GM18873 (cell line): ENCODE data around the gene WSB2.
"Not testable (repeated sequence)": the region's sequence is repeated elsewhere in the genome, so short reads cannot be mapped to it uniquely, and the experiment has no call there.

Experiments
- ATAC-seq: cut with Tn5 transposase; IDR thresholded peaks from one replicate; pipeline ENCODE4 v1.9.1; 2021; ENCODE audit warnings: mild to moderate bottlenecking, moderate library complexity, moderate number of reproducible peaks; ENCODE audit not compliant: unreplicated experiment, low FRiP score

Gene WSB2

GRCh38 chr12:118036672-118037411 is 24.1 kb downstream of the WSB2 start:
- no peak for ATAC-seq

GRCh38 chr12:118035190-118036041 is 25.6 kb downstream of the WSB2 start:
- ATAC-seq = peak; percentile 52

- ATAC-seq = no peak
Measured at GRCh38 chr12:118034429-118035189, 26.4 kb downstream of the WSB2 start.

- no peak for ATAC-seq
Measured at GRCh38 chr12:118033902-118034301, 27.1 kb downstream of the WSB2 start.

- ATAC-seq = no peak
Measured at GRCh38 chr12:118033323-118033722, 27.7 kb downstream of the WSB2 start.

- ATAC-seq = no peak
Measured at GRCh38 chr12:118032188-118032587, 28.8 kb downstream of the WSB2 start.

- no peak for ATAC-seq
Measured at GRCh38 chr12:118029166-118029565, 31.8 kb downstream of the WSB2 start.

GRCh38 chr12:118025168-118025567 is 35.8 kb downstream of the WSB2 start:
- no peak for ATAC-seq

GRCh38 chr12:118023301-118023860 is 37.6 kb downstream of the WSB2 start:
- no peak for ATAC-seq

- ATAC-seq = no peak
Measured at GRCh38 chr12:118022728-118023109, 38.3 kb downstream of the WSB2 start.

- ATAC-seq = not testable (repeated sequence)
Measured at GRCh38 chr12:118022097-118022727, 38.8 kb downstream of the WSB2 start.

- ATAC-seq = no peak
Measured at GRCh38 chr12:118020036-118020435, 40.9 kb downstream of the WSB2 start.

- ATAC-seq = no peak
Measured at GRCh38 chr12:118017926-118018325, 43.1 kb downstream of the WSB2 start.

GRCh38 chr12:118016424-118017264 is 44.3 kb downstream of the WSB2 start, which contains the start of gene RFC5:
Gene RFC5, plus strand, starts transcription at chr12:118016703. Its CDS starts 125 bp downstream, at chr12:118016828.
- ATAC-seq = peak; percentile 86

GRCh38 chr12:118015944-118016343 is 45.0 kb downstream of the WSB2 start:
- ATAC-seq = no peak

- ATAC-seq = no peak
Measured at GRCh38 chr12:118015306-118015705, 45.7 kb downstream of the WSB2 start.

- no peak for ATAC-seq
Measured at GRCh38 chr12:118013283-118013682, 47.7 kb downstream of the WSB2 start.

GRCh38 chr12:118011961-118012360 is 49.0 kb downstream of the WSB2 start:
- ATAC-seq = no peak

- ATAC-seq = no peak
Measured at GRCh38 chr12:118011377-118011776, 49.6 kb downstream of the WSB2 start.
